ENCODE data around the gene KCNMA1.

- no peak for TF ChIP-seq CTCF (IDR thresholded peaks at IDR 0.05)
- no peak for TF ChIP-seq POLR2AphosphoS5 (IDR thresholded peaks at IDR 0.05)
These were observed 222.2 kb downstream of the KCNMA1 start for GRCh38 chr10:77415313-77415960.
